A673 (cell line): ENCODE measurements around the gene FAM3C. TPM values are rescaled to one million over a fixed set of nuclear protein-coding genes. Genes with fewer than 3 reads are reported as not detected.

Experiments
- BruUV-seq: library from RNA; stranded (reverse); fragments of 400-500 nt; replicated peaks from 2 replicates; lab custom pipeline; 2021; lab: Mats Ljungman, UMichigan
- CTCF ChIA-PET: fragments of 300-600 bp; sonication (Branson Sonifier 250); formaldehyde crosslinking; loops from one replicate; lab custom pipeline; 2022; ENCODE audit warnings: antibody characterized with exemption; lab: Charles Lee
- POLR2A ChIA-PET: fragments of 300-600 bp; sonication (Branson Sonifier 250); formaldehyde crosslinking; loops from one replicate; lab custom pipeline; 2022; ENCODE audit warnings: antibody characterized with exemption; ENCODE audit not compliant: low non-redundant PET; lab: Charles Lee
- DNase-seq: peaks from one replicate; pipeline ENCODE4 v3.0.0-alpha.2; 2015; ENCODE audit warnings: low spot score
- H3K27ac ChIP-seq: fragments of 200-600 bp; sonication (generic); 2 replicates; pipeline ENCODE4 v1.5.1; 2016; ENCODE audit warnings: mixed run types, low read depth, mild to moderate bottlenecking, mixed read lengths, antibody characterized with exemption, low read length; ENCODE audit not compliant: poor library complexity, severe bottlenecking
- H3K27me3 ChIP-seq: fragments of 200-600 bp; sonication (generic); replicated peaks from 2 replicates; pipeline ENCODE4 v1.6.1; 2017; ENCODE audit warnings: mixed run types, low read depth, mild to moderate bottlenecking, mixed read lengths, antibody characterized with exemption, low read length; ENCODE audit not compliant: insufficient read depth, poor library complexity
- H3K36me3 ChIP-seq: fragments of 200-600 bp; sonication (generic); 2 replicates; pipeline ENCODE4 v1.6.1; 2016; ENCODE audit warnings: mixed run types, mild to moderate bottlenecking, mixed read lengths, antibody characterized with exemption, low read length; ENCODE audit not compliant: insufficient read depth, poor library complexity, severe bottlenecking
- H3K4me1 ChIP-seq: fragments of 200-600 bp; sonication (generic); 2 replicates; pipeline ENCODE4 v1.6.1; 2017; ENCODE audit warnings: mixed run types, mild to moderate bottlenecking, mixed read lengths, antibody characterized with exemption, low read length; ENCODE audit not compliant: insufficient read depth, poor library complexity, severe bottlenecking
- H3K4me3 ChIP-seq: fragments of 200-600 bp; sonication (generic); 2 replicates; pipeline ENCODE4 v1.5.1; 2016; ENCODE audit warnings: low read depth, mixed run types, mild to moderate bottlenecking, mixed read lengths, low read length; ENCODE audit not compliant: poor library complexity, severe bottlenecking
- H3K9me3 ChIP-seq: fragments of 200-600 bp; sonication (generic); 2 replicates; pipeline ENCODE4 v1.6.1; 2016; ENCODE audit warnings: mixed run types, low read depth, mild to moderate bottlenecking, mixed read lengths, antibody characterized with exemption, low read length; ENCODE audit not compliant: poor library complexity, severe bottlenecking
- CTCF ChIP-seq: fragments of 300-800, 200-600 bp; sonication (generic); conservative IDR thresholded peaks from 2 replicates; pipeline ENCODE4 v1.5.1; 2017; ENCODE audit warnings: low read depth, mild to moderate bottlenecking, antibody characterized with exemption, low read length, moderate library complexity, mixed read lengths
- EZH2 ChIP-seq: fragments of 200-600 bp; sonication (generic); IDR thresholded peaks from 2 replicates; pipeline ENCODE4 v1.6.1; 2017; ENCODE audit warnings: borderline replicate concordance, low read depth, mild to moderate bottlenecking, mixed read lengths, antibody characterized with exemption, low read length; ENCODE audit not compliant: poor library complexity, severe bottlenecking
- intact Hi-C: fragments of 100-400 bp; cut with micrococcal nuclease; formaldehyde crosslinking; loops from one replicate; pipeline ENCODE4 v1.10.0; 2022; ENCODE audit not compliant: unreplicated experiment
- total RNA-seq: library from RNA; stranded (reverse); gene quantifications from 2 replicates; pipeline ENCODE4 v1.2.3, GENCODE V29; 2021

FAM3C gene
- total RNA-seq, 1 experiment from 2014 or later: 33.0 TPM

- DNase-seq: peak; percentile 51
- POLR2A ChIA-PET: no interaction called here
Observed at GRCh38 chr7:121369462-121369861, 26.6 kb downstream of the FAM3C start.

GRCh38 chr7:121366852-121367431 is 29.2 kb downstream of the FAM3C start:
- intact Hi-C loops: loop anchor here (1.0 to 5.0 kb wide), 3 partner anchors 180 to 628 kb away; no protein-coding TSS in a partner anchor
- peak; percentile 49 for DNase-seq
- no peaks in the 10 kb centered on the region for H3K27me3 ChIP-seq
- H3K36me3 ChIP-seq: peaks cover 9% of the 10 kb centered on the region
- H3K27ac ChIP-seq: no peak overlapping the region
- no peak for TF ChIP-seq EZH2
- peak; percentile 83 for TF ChIP-seq CTCF
- no peak overlapping the region for H3K4me3 ChIP-seq
- no peaks in the 10 kb centered on the region for H3K9me3 ChIP-seq
- POLR2A ChIA-PET: no interaction called here
- peaks cover 25% of the 10 kb centered on the region for H3K4me1 ChIP-seq
- BruUV-seq: no TSS peak
- CTCF ChIA-PET: interaction anchor here (0.7 to 2.3 kb wide), 3 partner anchors 29 to 628 kb away, joined by 3 to 14 read pairs (median 13); partner anchors contain the start of gene FAM3C

More at GRCh38 chr7:121369462-121369861, 26.6 kb downstream of the FAM3C start:
- Histone ChIP-seq H3K36me3 (peaks cover 3% of the 10 kb centered on the region), H3K27ac (no peak overlapping the region), H3K27me3 (no peaks in the 10 kb centered on the region), H3K4me1 (peaks cover 39% of the 10 kb centered on the region), H3K4me3 (no peak overlapping the region), H3K9me3 (no peaks in the 10 kb centered on the region)
- intact Hi-C loops: loop anchor here (5.0 kb wide), 1 partner anchor 383 kb away; no protein-coding TSS in a partner anchor
- no TSS peak for BruUV-seq
- TF ChIP-seq EZH2 (no peak), CTCF (no peak)
- CTCF ChIA-PET: interaction anchor here (0.7 to 0.9 kb wide), 2 partner anchors 26 to 189 kb away, joined by 3 to 5 read pairs; no protein-coding TSS in a partner anchor

GRCh38 chr7:121360564-121360963 is 35.5 kb downstream of the FAM3C start:
- Histone ChIP-seq H3K9me3 (no peaks in the 10 kb centered on the region), H3K27ac (no peak overlapping the region), H3K36me3 (peaks cover 24% of the 10 kb centered on the region), H3K4me1 (no peaks in the 10 kb centered on the region), H3K27me3 (no peaks in the 10 kb centered on the region), H3K4me3 (no peak overlapping the region)
- POLR2A ChIA-PET: no interaction called here
- no peak for DNase-seq
- TF ChIP-seq CTCF: no peak
- no peak for TF ChIP-seq EZH2
- intact Hi-C loops: no loop called here
- CTCF ChIA-PET: no interaction called here
- BruUV-seq: no TSS peak
